GM10266 (cell line): ENCODE data around the gene FZD2.

Experiments
- DNase-seq: peaks from one replicate; pipeline ENCODE4 v3.0.0; 2012; ENCODE audit errors: extremely low spot score
- CTCF ChIP-seq: IDR thresholded peaks from 2 replicates; pipeline ENCODE4 v1.5.1; 2012; ENCODE audit warnings: mild to moderate bottlenecking, low read depth; ENCODE audit not compliant: control insufficient read depth, insufficient read depth; ENCODE audit errors: missing control alignments

Gene FZD2

GRCh38 chr17:44572801-44573200 is 15.5 kb downstream of the FZD2 start:
- no peak for TF ChIP-seq CTCF
- no peak for DNase-seq

GRCh38 chr17:44575403-44575802 is 18.1 kb downstream of the FZD2 start:
- no peak for TF ChIP-seq CTCF
- DNase-seq: no peak

GRCh38 chr17:44578947-44579346 is 21.7 kb downstream of the FZD2 start:
- TF ChIP-seq CTCF: no peak

GRCh38 chr17:44581868-44582267 is 24.6 kb downstream of the FZD2 start:
- no peak for DNase-seq

More at GRCh38 chr17:44578947-44579346, 21.7 kb downstream of the FZD2 start:
- no peak for DNase-seq

GRCh38 chr17:44584443-44584842 is 27.2 kb downstream of the FZD2 start:
- DNase-seq: no peak
- no peak for TF ChIP-seq CTCF

More at GRCh38 chr17:44581868-44582267, 24.6 kb downstream of the FZD2 start:
- no peak for TF ChIP-seq CTCF

- TF ChIP-seq CTCF: no peak
- no peak for DNase-seq
Observed at GRCh38 chr17:44585315-44585714, 28.0 kb downstream of the FZD2 start.

GRCh38 chr17:44587339-44587738 is 30.1 kb downstream of the FZD2 start:
- DNase-seq: no peak
- TF ChIP-seq CTCF: no peak
